Hepatocyte (in vitro differentiated cells): ENCODE results near the gene GOLGA6C.
"Not testable (repeated sequence)": the region's sequence is repeated elsewhere in the genome, so short reads cannot be mapped to it uniquely, and the experiment has no call there.

Experiments
- CTCF ChIP-seq: fragments of 200-600 bp; sonication (generic); IDR thresholded peaks from 2 replicates; pipeline ENCODE4 v1.5.1; 2016; ENCODE audit warnings: antibody characterized with exemption, mild to moderate bottlenecking; ENCODE audit not compliant: poor library complexity
- EZH2 ChIP-seq: fragments of 200-600 bp; sonication (generic); IDR thresholded peaks from 2 replicates; pipeline ENCODE4 v1.6.1; 2016; ENCODE audit warnings: antibody characterized with exemption, mild to moderate bottlenecking, borderline replicate concordance
- EZH2phosphoT487 ChIP-seq: fragments of 200-600 bp; sonication (generic); IDR thresholded peaks from one replicate; pipeline ENCODE4 v1.6.1; 2018; ENCODE audit warnings: antibody characterized with exemption, mild to moderate bottlenecking, low read depth, moderate library complexity; ENCODE audit not compliant: unreplicated experiment, severe bottlenecking

DNA sequence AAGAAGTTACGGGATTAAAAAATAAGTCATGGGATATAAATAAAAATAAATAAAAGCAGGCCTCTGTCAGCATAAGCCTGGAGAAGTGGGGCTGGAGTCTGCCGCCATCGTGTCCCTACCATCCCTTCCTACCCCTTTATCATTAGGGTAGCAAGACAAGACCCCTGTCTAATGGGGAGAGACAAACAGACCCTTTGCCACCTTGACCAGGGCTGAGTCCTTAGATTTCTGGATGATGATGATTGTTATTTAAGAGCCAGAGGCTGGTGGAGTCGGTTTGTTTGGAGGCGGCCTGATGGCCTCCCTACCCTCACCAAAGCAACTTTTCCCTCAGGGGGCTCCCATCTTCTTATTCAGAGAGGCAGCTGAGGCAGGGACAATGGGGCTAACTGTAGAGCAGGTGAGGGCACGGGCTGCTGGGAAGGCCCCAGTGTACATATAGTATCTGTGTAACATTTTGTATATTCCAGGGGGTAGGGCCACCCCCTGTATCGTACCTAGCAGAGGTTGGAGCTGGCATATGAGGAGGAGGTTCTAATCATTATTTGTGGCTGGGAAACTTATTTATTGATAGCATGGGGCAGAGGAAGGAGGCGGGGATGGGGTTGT, 15.7 kb downstream of the GOLGA6C start:
- TF ChIP-seq CTCF, EZH2, EZH2phosphoT487: not testable (repeated sequence)
